T-helper 2 cell treated with Interferon-gamma antibody and Interleukin-4, amounts not matched to agents 100 ng/mL and 5 ng/mL, for 36 hours (primary cell): ENCODE measurements around the gene SEMA3A. TPM values are rescaled to one million over a fixed set of nuclear protein-coding genes. Genes with fewer than 3 reads are reported as not detected.

Source experiments
- intact Hi-C: fragments of 100-400 bp; cut with micrococcal nuclease; formaldehyde crosslinking; loops from one replicate; pipeline ENCODE4 v1.15.1; 2023
- total RNA-seq: library from RNA; stranded (reverse); gene quantifications from 2 replicates; pipeline ENCODE4 v1.2.3, GENCODE V29; 2022

The SEMA3A gene
- total RNA-seq, 1 donor from 2014 or later = 0.59 TPM

DNA sequence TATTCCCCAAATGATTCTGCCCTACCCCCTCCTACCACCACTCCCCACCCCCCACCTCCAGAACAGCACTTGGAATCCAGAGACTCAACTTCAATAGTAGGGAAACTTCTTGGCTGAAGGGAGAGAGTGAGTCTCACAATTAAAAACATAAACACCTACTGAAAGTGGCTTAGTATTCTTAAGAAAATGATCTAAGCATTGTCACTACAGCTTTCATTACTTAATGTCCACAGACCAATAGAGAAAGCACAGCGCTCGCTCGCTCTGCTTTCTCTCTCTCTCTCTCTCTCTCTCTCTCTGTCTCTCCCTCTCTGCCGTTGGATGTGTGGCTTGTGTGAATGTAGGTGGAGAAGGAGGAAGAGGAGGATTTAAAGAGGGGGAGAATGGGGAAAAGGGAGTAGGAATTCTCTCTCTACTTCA, 1.5 kb upstream of the SEMA3A start:
- intact Hi-C loops = loop anchor here (10.0 kb wide), 2 partner anchors 239 to 829 kb away; no protein-coding TSS in a partner anchor

GRCh38 chr7:84195295-84196060, 889 bp upstream of the SEMA3A start:
- intact Hi-C loops = loop anchor here (10.0 kb wide), 2 partner anchors 239 to 829 kb away; no protein-coding TSS in a partner anchor

- intact Hi-C loops = loop anchor here (10.0 kb wide), 2 partner anchors 241 to 831 kb away; no protein-coding TSS in a partner anchor
Observed at GRCh38 chr7:84193747-84194146, 842 bp downstream of the SEMA3A start.

GRCh38 chr7:84191842-84192241, 2.7 kb downstream of the SEMA3A start:
- intact Hi-C loops = loop anchor here (10.0 kb wide), 2 partner anchors 243 to 833 kb away; no protein-coding TSS in a partner anchor

DNA sequence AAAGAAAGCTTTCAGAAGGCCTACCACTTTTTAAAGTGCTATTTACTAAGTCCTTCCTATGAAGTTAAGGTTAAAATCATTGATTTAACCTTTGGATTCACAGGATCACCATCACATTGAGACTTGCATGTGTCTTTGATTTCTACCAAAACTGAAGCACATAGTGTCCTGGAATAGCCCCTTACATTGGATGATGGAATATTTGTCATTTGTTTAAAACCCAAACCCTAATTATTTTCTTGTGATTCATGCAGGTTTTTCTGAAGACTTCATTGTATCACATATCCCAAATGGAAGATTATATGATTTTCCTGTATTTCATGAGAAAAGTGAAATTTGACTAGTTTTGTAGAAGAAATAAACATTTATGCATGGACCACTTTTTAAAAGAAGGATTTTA, 3.3 kb downstream of the SEMA3A start:
- intact Hi-C loops = loop anchor here (10.0 kb wide), 2 partner anchors 244 to 834 kb away; no protein-coding TSS in a partner anchor

- intact Hi-C loops = loop anchor here (10.0 kb wide), 2 partner anchors 245 to 835 kb away; no protein-coding TSS in a partner anchor
Observed at GRCh38 chr7:84190016-84190705, 4.4 kb downstream of the SEMA3A start.

DNA sequence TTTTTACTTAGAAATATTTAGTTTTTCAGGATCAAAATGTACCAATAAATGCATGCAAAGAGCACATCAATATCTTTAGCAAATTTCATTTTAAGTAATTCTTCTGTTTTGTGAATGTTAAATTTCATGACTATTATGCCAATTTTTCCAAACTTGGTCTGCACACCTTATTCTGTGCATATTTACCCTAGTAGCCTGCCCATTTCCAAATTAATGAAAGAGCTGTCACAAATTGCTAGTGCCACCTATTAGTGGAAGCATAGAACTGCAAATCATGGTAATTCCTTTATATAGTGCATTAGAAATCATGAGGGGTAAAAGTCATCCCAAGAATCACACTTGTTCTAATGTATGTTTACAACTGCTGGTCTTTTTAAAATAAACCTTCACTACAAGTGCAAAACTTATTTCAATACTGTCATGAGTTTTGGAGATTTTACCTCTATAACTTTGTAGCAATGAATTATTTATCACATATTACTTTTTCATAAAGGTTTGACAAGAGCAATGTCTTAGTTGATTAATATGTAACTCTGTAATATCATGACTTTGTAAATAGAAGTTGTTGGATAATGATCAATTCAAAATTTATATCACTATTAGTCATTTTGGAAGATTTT, 5.7 kb downstream of the SEMA3A start:
- intact Hi-C loops = loop anchor here (1.0 kb wide), 1 partner anchor 213 kb away; no protein-coding TSS in a partner anchor

DNA sequence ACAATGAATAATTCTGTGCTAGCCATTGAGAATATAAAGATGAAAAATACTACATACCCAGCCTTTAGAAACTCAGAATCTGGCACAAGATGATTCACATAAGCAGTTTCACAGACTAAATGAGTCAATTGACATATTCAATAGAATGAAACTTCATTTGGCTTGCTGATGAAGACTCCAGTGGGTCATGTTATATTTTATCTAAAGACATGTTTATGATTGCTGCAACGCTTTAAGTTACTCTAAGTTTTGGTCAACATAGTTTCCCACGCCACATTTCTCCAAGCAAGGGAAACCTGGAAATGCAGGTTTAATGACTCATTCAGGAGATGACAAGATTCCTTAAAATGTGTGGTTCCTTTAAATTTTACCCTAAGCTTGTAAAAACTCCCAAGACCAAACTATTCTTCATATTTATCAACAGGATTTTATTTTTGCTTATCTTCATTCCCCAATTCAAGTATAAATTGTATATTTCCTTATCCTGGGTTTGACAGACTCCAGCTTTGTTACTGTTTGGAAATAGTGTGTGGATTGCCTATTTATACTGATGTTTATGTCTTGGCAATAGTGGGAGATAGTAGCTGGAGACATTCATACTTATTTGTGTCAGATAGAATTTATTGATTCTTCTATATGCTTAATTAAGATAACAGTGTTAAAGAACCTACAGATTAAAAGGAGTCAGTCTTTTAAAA, 6.6 kb downstream of the SEMA3A start:
- intact Hi-C loops = no loop called here

GRCh38 chr7:84187087-84187805, 7.3 kb downstream of the SEMA3A start:
- intact Hi-C loops = no loop called here

DNA sequence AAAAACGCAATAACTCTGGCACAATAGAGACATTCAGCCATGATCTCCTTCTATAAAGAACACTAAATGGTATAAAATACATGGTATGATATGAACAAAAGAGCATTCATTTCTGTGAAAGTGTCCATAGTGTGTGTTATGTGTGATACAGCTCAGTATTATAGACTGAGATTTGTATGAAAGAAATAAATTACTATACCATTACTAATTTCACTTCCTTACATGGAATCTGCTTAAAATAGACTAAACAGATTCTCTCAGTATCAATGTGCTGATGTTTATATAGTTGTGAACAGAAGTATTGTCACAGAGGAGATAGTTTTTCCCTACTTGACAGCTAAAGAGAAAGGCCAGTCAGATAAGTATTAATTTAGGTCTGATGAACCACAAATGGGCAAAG, 10.8 kb downstream of the SEMA3A start:
- intact Hi-C loops = loop anchor here (5.0 kb wide), 1 partner anchor 111 kb away; no protein-coding TSS in a partner anchor

GRCh38 chr7:84182301-84182700, 12.3 kb downstream of the SEMA3A start:
- intact Hi-C loops = loop anchor here (5.0 kb wide), 1 partner anchor 110 kb away; no protein-coding TSS in a partner anchor

- intact Hi-C loops = loop anchor here (5.0 kb wide), 1 partner anchor 109 kb away; no protein-coding TSS in a partner anchor
Observed at GRCh38 chr7:84181628-84182027, 13.0 kb downstream of the SEMA3A start.

- intact Hi-C loops = no loop called here
Observed at GRCh38 chr7:84177758-84178412, 16.7 kb downstream of the SEMA3A start.

- intact Hi-C loops = no loop called here
Observed at GRCh38 chr7:84176716-84177115, 17.9 kb downstream of the SEMA3A start.

- intact Hi-C loops = no loop called here
Observed at GRCh38 chr7:84175461-84175860, 19.1 kb downstream of the SEMA3A start.

DNA sequence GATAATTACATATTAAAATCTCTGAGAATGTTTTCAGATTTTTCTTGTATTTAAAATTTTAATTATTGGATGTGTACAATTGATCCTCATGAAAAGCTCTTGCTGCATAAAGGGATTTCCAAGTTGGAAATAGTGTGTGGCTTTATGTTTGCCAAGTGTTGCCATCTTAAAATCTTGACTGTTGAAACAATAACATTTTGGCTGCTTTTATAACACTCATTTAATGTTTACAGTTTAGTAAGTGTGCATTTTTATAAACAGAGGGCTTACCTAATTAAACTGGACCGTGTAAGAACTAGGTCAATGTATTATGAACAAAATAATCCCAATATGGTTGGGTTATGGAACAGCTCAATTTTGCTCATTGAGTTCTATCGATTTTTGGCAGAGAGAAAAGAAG, 23.9 kb downstream of the SEMA3A start:
- intact Hi-C loops = no loop called here

DNA sequence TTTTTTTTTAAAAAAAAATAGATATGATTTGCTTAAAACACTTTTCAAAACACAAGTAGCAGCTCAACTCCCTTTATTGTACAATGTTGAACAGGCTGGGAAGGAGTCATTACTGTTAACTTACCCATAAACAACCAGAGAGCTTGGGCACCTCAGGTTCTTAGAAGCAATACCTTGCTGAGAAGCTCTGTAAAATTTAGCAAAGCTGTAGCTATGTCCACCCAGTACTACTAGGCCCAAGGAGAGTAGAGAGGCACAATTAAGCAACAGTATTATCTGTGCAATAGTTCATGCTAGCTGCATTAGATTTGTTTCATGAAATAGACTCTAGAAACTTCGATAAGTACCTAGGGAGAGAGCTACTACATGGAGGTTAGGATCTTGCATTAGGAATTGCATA, 32.0 kb downstream of the SEMA3A start:
- intact Hi-C loops = no loop called here

DNA sequence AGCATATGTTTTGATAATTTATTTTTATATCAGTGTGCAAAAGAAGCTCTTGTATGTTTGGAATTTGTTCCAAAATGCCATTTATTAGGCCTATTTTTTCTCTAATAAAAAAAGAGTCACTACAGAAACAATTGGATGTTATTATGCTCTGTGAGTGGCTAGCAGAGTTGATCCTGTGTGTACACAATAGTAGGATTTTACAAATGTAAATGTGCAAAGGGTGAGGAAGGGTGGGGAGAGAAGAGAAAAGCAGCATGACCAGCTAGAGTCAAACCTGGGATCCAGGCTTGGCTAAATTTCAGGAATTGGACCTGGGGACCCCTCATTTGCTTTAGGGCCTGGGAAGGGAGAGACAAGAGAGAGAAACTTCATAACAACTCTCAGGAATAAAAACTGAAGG, 32.5 kb downstream of the SEMA3A start:
- intact Hi-C loops = no loop called here

- intact Hi-C loops = no loop called here
Observed at GRCh38 chr7:84161398-84161797, 33.2 kb downstream of the SEMA3A start.

DNA sequence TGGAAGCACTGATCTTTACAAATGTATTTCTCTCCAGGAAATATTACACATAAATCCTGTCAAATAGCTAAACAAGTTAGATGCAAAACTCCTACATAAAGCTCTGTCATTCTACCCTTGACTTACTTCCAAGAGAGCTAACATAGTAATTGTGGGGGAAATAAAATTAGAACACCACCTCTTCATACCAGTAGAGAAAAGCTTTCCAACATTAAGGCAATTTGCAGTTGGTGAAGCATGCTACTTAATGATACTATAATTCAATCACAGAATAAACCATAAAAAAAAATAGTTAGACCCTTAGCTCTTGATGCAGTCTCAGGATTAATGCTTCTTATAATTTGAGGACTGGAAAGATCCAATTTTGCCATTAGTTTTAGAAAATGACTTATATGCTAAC, 35.2 kb downstream of the SEMA3A start:
- intact Hi-C loops = no loop called here
